NCI-H82 (cell line): ENCODE measurements around the gene SYCE1L.
"Not testable (repeated sequence)": the region's sequence is repeated elsewhere in the genome, so short reads cannot be mapped to it uniquely, and the experiment has no call there.

Source experiments
- DNase-seq: peaks from one replicate; lab custom pipeline; 2025; lab: John Stamatoyannopoulos, UW

The SYCE1L gene

GRCh38 chr16:77199211-77199610 lies at the start of gene SYCE1L:
Gene SYCE1L, plus strand, starts transcription at chr16:77199408. Its CDS starts 44 bp downstream, at chr16:77199452.
- no peak for DNase-seq

- no peak for DNase-seq
Measured at GRCh38 chr16:77157346-77158058, 41.7 kb upstream of the SYCE1L start.

- DNase-seq: no peak
Measured at GRCh38 chr16:77158293-77158692, 40.9 kb upstream of the SYCE1L start.

GRCh38 chr16:77165006-77165405 lies 34.2 kb upstream of the SYCE1L start:
- no peak for DNase-seq

GRCh38 chr16:77165536-77166236 lies 33.5 kb upstream of the SYCE1L start:
- not testable (repeated sequence) for DNase-seq

- no peak for DNase-seq
Measured at GRCh38 chr16:77166726-77167125, 32.5 kb upstream of the SYCE1L start.

GRCh38 chr16:77168901-77169300 lies 30.3 kb upstream of the SYCE1L start:
- no peak for DNase-seq

- peak; percentile 60 for DNase-seq
Measured at GRCh38 chr16:77169650-77170236, 29.5 kb upstream of the SYCE1L start.

GRCh38 chr16:77170805-77171204 lies 28.4 kb upstream of the SYCE1L start:
- DNase-seq: no peak

- peak; percentile 82 for DNase-seq
Measured at GRCh38 chr16:77171745-77172635, 27.2 kb upstream of the SYCE1L start.

GRCh38 chr16:77172951-77173350 lies 26.3 kb upstream of the SYCE1L start:
- no peak for DNase-seq

GRCh38 chr16:77183137-77183536 lies 16.1 kb upstream of the SYCE1L start:
- DNase-seq: no peak

GRCh38 chr16:77186298-77186697 lies 12.9 kb upstream of the SYCE1L start:
- DNase-seq: not testable (repeated sequence)

- peak; percentile 52 for DNase-seq
Measured at GRCh38 chr16:77190190-77190477, 9.1 kb upstream of the SYCE1L start.

GRCh38 chr16:77190478-77191258 lies 8.5 kb upstream of the SYCE1L start, which contains the start of gene MON1B:
Gene MON1B, plus strand, starts transcription at chr16:77191190. Its CDS starts 296 bp downstream, at chr16:77191486.
- peak; percentile 98 for DNase-seq

- DNase-seq: peak; percentile 18
Measured at GRCh38 chr16:77191259-77191969, 7.8 kb upstream of the SYCE1L start.

- no peak for DNase-seq
Measured at GRCh38 chr16:77193377-77193776, 5.8 kb upstream of the SYCE1L start.

- no peak for DNase-seq
Measured at GRCh38 chr16:77194295-77195231, 4.6 kb upstream of the SYCE1L start.

GRCh38 chr16:77195411-77195810 lies 3.8 kb upstream of the SYCE1L start:
- no peak for DNase-seq

GRCh38 chr16:77197747-77198146 lies 1.5 kb upstream of the SYCE1L start:
- DNase-seq: no peak
